Measurements from ENCODE around the gene CPB2.

Gene CPB2

GRCh38 chr13:46097015-46097414 lies 7.8 kb downstream of the CPB2 start:
- TF ChIP-seq ZNF274 (IDR thresholded peaks at IDR 0.05; ENCODE audit: low read depth, low read length), result no peak
- no peak overlapping the region for H3K4me3 ChIP-seq (ENCODE audit: low read length)

GRCh38 chr13:46094478-46094877 lies 10.4 kb downstream of the CPB2 start:
- no peak overlapping the region for H3K4me3 ChIP-seq (ENCODE audit: low read length)
- no peak for TF ChIP-seq ZNF274 (IDR thresholded peaks at IDR 0.05; ENCODE audit: low read depth, low read length)

DNA sequence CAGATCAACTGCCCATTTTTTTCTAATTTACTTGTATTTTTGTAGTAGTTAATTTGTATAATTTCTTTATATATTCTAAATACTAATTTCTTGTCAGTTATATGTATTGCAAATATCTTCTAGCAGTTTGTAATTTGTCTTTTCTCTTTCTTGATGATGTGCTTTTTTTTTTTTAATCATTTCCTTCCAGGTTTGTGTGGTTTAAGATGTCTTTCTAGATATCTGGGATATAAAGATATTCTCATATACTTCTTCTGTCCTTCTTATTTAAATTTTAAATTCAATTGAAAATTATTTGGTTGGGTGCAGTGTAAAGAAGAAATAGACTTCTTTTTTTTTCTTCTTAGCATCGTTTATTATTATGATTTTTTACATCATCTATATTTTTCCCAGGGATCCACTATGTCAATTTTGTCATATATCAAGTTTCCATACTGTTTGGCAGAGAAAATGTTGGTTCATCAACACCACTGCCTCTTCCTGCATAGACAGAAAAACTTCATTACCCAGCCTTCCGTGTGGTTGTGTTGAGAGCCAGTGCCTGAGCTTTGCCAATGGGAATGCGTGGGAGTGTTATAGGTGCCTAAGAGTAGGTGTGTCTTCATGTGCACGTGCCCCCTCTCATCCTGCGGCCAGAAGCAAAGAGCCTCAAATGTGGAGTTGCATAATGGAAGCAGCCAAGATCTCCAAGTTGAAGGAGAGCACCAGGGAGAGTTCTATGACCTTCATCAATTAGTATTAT lies 15.8 kb downstream of the CPB2 start:
- TF ChIP-seq ZNF274 (IDR thresholded peaks at IDR 0.05; ENCODE audit: low read depth, low read length), result no peak

GRCh38 chr13:46087481-46087880 lies 17.4 kb downstream of the CPB2 start:
- TF ChIP-seq ZNF274 (IDR thresholded peaks at IDR 0.05; ENCODE audit: low read depth, low read length), result no peak
- H3K4me3 ChIP-seq (ENCODE audit: low read length), result no peak overlapping the region

More for the DNA sequence above, 15.8 kb downstream of the CPB2 start:
- no peak overlapping the region for H3K4me3 ChIP-seq (ENCODE audit: low read length)

- no peak for TF ChIP-seq ZNF274 (IDR thresholded peaks at IDR 0.05; ENCODE audit: low read depth, low read length)
- no peak overlapping the region for H3K4me3 ChIP-seq (ENCODE audit: low read length)
Measured at GRCh38 chr13:46086985-46087384, 17.8 kb downstream of the CPB2 start.

DNA sequence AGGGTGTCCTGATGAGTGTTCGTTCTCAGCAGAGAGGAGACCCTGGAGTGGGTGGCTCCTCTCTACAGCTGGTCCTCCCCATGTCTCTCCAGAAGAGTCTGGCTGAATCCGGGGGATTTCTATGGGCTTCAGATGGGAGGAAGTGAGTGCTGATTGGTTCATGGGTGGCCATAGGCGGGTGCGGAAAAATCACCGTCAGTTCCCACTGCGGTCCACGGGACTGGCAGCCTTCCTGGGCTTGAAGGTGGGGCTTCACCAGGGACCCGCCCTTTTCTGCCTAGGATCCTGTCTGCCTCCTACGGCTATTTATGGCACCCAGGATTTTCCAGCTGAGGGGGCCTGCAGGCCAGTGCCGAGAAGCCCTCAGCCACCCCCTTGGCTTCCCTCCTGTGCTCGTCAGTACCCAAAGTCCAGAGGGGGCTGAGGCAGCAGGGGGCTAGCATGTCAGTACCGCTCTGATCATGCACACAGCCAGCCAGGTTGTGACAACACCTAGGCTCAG lies 18.4 kb downstream of the CPB2 start:
- no peak for TF ChIP-seq ZNF274 (IDR thresholded peaks at IDR 0.05; ENCODE audit: low read depth, low read length)

DNA sequence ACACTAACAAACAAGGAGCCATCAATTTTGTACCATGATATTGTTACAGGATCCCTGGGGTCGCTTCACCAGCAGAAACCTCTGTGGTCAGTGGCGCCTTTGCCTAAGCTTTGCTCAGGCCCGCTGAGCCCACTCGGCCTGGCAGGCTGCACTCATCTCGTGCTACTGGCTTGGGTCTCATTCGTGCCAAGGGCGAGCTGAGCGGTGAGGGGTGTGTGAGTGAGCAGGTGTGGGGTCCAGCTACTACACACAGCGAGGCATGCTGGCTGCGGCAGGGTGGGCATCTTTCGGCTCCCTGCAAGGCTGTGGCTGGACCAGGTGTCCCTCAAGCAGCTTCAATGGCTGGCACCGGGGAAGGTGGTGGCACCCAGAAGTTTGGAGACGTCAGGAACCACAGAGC lies 19.1 kb downstream of the CPB2 start:
- no peak overlapping the region for H3K4me3 ChIP-seq (ENCODE audit: low read length)
- TF ChIP-seq ZNF274 (IDR thresholded peaks at IDR 0.05; ENCODE audit: low read depth, low read length), result no peak

More for the DNA sequence above, 18.4 kb downstream of the CPB2 start:
- no peak overlapping the region for H3K4me3 ChIP-seq (ENCODE audit: low read length)

- no peak for TF ChIP-seq ZNF274 (IDR thresholded peaks at IDR 0.05; ENCODE audit: low read depth, low read length)
Measured at GRCh38 chr13:46082324-46082723, 22.5 kb downstream of the CPB2 start.

DNA sequence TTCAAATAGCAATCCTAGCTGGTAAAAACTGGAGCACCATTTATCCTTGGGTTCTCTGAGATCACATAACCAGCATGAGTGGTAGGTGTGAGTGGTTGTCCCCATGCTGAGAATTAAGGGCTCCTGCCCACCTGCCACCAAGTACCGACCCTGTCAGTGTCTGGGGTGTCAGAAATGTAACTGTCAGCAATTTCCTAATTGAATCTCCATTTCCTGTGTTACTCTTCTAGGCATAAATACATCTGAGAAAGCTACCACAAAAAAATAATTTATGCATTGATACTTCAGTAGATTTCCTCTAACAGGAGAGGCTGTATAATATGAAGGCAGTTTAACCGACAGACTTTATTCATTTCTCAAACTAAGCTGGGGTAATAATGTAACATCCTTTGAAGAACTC lies 25.1 kb downstream of the CPB2 start:
- no peak for TF ChIP-seq ZNF274 (IDR thresholded peaks at IDR 0.05; ENCODE audit: low read depth, low read length)

More at GRCh38 chr13:46082324-46082723, 22.5 kb downstream of the CPB2 start:
- H3K4me3 ChIP-seq (ENCODE audit: low read length), result no peak overlapping the region

DNA sequence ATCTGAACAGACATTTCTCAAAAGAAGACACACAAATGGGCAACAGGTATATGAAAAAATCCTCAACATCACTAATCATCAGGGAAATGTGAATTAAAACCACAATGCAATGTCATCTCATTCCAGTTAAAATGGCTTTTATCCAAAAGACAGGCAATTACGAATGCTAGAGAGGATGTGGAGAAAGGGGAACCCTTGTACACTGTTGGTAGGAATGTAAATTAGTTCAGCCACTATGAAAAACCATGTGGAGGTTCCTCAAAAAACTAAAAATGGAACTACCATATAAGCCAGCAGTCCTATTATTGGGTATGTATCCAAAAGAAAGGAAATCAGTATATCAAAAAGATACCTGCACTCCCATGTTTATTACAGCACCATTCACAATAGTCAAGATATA lies 27.6 kb downstream of the CPB2 start:
- TF ChIP-seq ZNF274 (IDR thresholded peaks at IDR 0.05; ENCODE audit: low read depth, low read length), result no peak
- H3K4me3 ChIP-seq (ENCODE audit: low read length), result no peak overlapping the region

More for the DNA sequence above, 25.1 kb downstream of the CPB2 start:
- no peak overlapping the region for H3K4me3 ChIP-seq (ENCODE audit: low read length)

GRCh38 chr13:46076827-46077226 lies 28.0 kb downstream of the CPB2 start:
- no peak overlapping the region for H3K4me3 ChIP-seq (ENCODE audit: low read length)
- no peak for TF ChIP-seq ZNF274 (IDR thresholded peaks at IDR 0.05; ENCODE audit: low read depth, low read length)

DNA sequence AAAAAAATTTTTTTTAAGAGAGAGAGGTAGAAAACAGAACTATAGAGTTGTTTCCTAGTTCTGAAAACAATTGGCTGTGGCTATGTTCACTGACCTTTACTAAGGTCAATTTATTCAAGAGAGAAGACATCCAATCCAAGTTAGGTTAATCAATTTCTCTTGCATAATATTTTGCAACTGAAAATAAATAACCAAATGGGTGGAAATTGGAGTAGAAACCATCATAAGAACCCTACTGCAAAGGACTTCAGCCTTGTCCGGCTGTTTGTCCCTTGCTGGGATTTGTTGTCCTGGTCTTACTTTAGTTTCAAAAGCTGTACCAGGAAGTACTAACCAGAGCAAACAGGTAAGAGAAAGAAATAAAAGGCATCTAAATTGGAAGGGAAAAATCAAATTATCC lies 29.0 kb downstream of the CPB2 start:
- no peak for TF ChIP-seq ZNF274 (IDR thresholded peaks at IDR 0.05; ENCODE audit: low read depth, low read length)
- no peak overlapping the region for H3K4me3 ChIP-seq (ENCODE audit: low read length)

- no peak overlapping the region for H3K4me3 ChIP-seq (ENCODE audit: low read length)
- no peak for TF ChIP-seq ZNF274 (IDR thresholded peaks at IDR 0.05; ENCODE audit: low read depth, low read length)
Measured at GRCh38 chr13:46071590-46072249, 33.1 kb downstream of the CPB2 start.

DNA sequence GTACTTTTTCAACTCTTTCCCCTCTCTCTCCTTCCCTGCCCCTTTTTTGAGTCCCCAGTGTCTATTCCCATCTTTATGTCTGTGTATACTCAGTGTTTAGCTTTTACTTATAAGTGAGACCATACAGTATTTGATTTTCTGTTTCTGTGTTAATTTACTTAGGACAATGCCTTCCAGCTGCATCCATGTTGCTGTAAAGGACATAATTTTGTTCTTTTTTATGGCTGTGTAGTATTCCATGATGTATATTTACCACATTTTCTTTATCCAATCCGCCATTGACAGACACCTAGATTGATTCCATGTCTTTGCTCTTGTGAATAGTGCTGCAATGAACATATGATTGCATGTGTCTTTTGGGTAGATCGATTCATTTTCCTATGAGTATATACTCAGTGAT lies 41.5 kb downstream of the CPB2 start:
- no peak overlapping the region for H3K4me3 ChIP-seq (ENCODE audit: low read length)
- TF ChIP-seq ZNF274 (IDR thresholded peaks at IDR 0.05; ENCODE audit: low read depth, low read length), result no peak

- H3K4me3 ChIP-seq (ENCODE audit: low read length), result no peak overlapping the region
- no peak for TF ChIP-seq ZNF274 (IDR thresholded peaks at IDR 0.05; ENCODE audit: low read depth, low read length)
Measured at GRCh38 chr13:46062185-46062584, 42.6 kb downstream of the CPB2 start.

Measured in GM08714 (cell line).